Measurements from ENCODE around the gene RUFY3. TPM values are rescaled to one million over a fixed set of nuclear protein-coding genes. Genes with fewer than 3 reads are reported as not detected.

The RUFY3 gene
- total RNA-seq, 1 donor, result 60.5 TPM

GRCh38 chr4:70841211-70841610 lies 119.4 kb downstream of the RUFY3 start:
- no peak for DNase-seq (ENCODE audit: low read depth)
- TF ChIP-seq, protein P1, sequence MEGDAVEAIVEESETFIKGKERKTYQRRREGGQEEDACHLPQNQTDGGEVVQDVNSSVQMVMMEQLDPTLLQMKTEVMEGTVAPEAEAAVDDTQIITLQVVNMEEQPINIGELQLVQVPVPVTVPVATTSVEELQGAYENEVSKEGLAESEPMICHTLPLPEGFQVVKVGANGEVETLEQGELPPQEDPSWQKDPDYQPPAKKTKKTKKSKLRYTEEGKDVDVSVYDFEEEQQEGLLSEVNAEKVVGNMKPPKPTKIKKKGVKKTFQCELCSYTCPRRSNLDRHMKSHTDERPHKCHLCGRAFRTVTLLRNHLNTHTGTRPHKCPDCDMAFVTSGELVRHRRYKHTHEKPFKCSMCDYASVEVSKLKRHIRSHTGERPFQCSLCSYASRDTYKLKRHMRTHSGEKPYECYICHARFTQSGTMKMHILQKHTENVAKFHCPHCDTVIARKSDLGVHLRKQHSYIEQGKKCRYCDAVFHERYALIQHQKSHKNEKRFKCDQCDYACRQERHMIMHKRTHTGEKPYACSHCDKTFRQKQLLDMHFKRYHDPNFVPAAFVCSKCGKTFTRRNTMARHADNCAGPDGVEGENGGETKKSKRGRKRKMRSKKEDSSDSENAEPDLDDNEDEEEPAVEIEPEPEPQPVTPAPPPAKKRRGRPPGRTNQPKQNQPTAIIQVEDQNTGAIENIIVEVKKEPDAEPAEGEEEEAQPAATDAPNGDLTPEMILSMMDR (IDR thresholded peaks at IDR 0.05; ENCODE audit: insufficient read depth, low read depth, low read length), result no peak
- H3K4me3 ChIP-seq (ENCODE audit: low read depth, low read length), result no peak overlapping the region

DNA sequence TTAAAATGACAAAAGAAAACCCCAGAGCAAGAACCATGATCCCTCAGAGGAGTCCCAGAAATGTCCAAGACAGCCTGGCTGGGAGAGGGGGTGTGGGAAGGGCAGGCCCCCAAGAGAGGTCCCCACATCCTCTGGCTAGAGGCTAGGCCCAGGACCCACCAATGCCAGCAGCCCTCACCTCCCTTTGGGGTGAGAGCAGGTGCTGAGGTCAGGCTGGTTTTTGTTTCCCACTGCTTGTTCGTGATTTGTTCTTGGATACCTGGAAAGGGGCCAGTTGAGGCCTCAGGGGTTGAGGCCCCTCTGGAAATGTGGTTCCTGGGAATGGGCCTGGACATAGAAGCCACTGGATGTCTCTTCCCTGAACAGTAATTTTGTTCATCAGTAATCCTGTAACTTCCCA lies 120.2 kb downstream of the RUFY3 start:
- no peak overlapping the region for H3K4me3 ChIP-seq (ENCODE audit: low read depth, low read length)
- TF ChIP-seq, protein P1 (IDR thresholded peaks at IDR 0.05; ENCODE audit: insufficient read depth, low read depth, low read length), result no peak
- DNase-seq (ENCODE audit: low read depth), result no peak

- H3K4me3 ChIP-seq (ENCODE audit: low read depth, low read length), result no peak overlapping the region
- no peak for DNase-seq (ENCODE audit: low read depth)
- TF ChIP-seq, protein P1 (IDR thresholded peaks at IDR 0.05; ENCODE audit: insufficient read depth, low read depth, low read length), result no peak
Observed at GRCh38 chr4:70842761-70843435, 121.1 kb downstream of the RUFY3 start.

DNA sequence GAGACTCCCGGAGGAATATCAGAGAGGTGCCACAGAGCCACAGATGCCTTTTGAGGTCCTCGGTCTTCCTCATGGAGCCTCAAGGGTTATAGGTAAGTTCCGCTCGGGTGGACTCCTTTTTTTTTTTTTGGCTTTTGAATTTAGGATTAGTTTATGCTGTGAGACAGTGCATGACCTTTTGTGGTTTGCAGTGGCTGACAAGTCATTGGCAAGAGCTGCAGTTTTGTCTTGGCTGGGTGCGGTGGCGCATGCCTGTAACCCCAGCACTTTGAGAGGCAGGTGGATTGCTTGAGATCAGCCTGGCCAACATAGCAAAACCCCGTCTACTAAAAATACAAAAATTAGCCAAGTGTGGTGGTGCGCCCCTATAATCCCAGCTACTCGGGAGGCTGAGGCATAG lies 122.4 kb downstream of the RUFY3 start:
- H3K4me3 ChIP-seq (ENCODE audit: low read depth, low read length), result no peak overlapping the region
- TF ChIP-seq, protein P1 (IDR thresholded peaks at IDR 0.05; ENCODE audit: insufficient read depth, low read depth, low read length), result no peak
- DNase-seq (ENCODE audit: low read depth), result no peak

GRCh38 chr4:70849291-70849690 lies 127.5 kb downstream of the RUFY3 start:
- DNase-seq (ENCODE audit: low read depth), result no peak
- H3K4me3 ChIP-seq (ENCODE audit: low read depth, low read length), result no peak overlapping the region
- TF ChIP-seq, protein P1 (IDR thresholded peaks at IDR 0.05; ENCODE audit: insufficient read depth, low read depth, low read length), result no peak

DNA sequence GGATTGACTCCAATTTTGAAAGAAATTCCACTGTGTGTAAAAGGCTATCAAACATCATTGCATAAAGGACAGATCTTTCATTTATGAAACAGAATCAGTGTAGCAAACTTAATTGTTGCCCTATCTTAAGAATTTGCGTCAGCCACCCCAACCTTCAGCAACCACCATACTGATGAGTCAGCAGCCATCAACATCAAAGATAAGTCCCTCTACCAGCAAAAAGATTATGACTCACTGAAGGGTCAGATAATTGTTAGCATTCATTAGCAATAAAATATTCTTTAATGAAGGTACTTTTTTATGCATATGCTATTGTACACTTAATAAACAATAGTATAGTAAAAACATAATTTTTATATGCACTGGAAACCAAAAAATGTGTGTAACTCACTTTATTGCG lies 133.7 kb downstream of the RUFY3 start:
- H3K4me3 ChIP-seq (ENCODE audit: low read depth, low read length), result no peak overlapping the region
- peak; percentile 26 for DNase-seq (ENCODE audit: low read depth)
- TF ChIP-seq, protein P1 (IDR thresholded peaks at IDR 0.05; ENCODE audit: insufficient read depth, low read depth, low read length), result no peak

Small RNAs within 50 kb of the gene (small RNA-seq; reads per million reads assigned to genes)
- gene RF00026 (not detected), gene RNU6-520P (not detected), gene RNU6-784P (0.38 reads per million), gene RNU6-891P (not detected)

Other genes starting within 250 kb of the RUFY3 start
- not detected in 2 replicates for gene MUC7, start 249.8 kb upstream of the RUFY3 start, total RNA-seq
- not detected in 2 replicates for gene AMTN, start 203.4 kb upstream of the RUFY3 start, total RNA-seq
- gene AMBN, start 129.7 kb upstream of the RUFY3 start, total RNA-seq, result not detected in 2 replicates
- gene ENAM, start 93.2 kb upstream of the RUFY3 start, total RNA-seq, result 0.43 and 0.97 TPM in 2 replicates
- gene JCHAIN, start 55.5 kb upstream of the RUFY3 start, total RNA-seq, result 0.64 and 2.6 TPM in 2 replicates
- gene UTP3, start 33.4 kb upstream of the RUFY3 start, total RNA-seq, result 15.1 and 23.3 TPM in 2 replicates
- gene GRSF1, start 117.9 kb downstream of the RUFY3 start, total RNA-seq, result 78.3 and 117 TPM in 2 replicates
- gene MOB1B, start 180.4 kb downstream of the RUFY3 start, total RNA-seq, result 12.9 and 15.5 TPM in 2 replicates